ENCODE measurements around the gene OLIG3. TPM values are rescaled to one million over a fixed set of nuclear protein-coding genes. Genes with fewer than 3 reads are reported as not detected.

Gene OLIG3
- total and polyA plus RNA-seq, 2 of the 13 experiments (the other 11 are each of a cell fraction or from before 2014, with no cell fraction given), result not detected

DNA sequence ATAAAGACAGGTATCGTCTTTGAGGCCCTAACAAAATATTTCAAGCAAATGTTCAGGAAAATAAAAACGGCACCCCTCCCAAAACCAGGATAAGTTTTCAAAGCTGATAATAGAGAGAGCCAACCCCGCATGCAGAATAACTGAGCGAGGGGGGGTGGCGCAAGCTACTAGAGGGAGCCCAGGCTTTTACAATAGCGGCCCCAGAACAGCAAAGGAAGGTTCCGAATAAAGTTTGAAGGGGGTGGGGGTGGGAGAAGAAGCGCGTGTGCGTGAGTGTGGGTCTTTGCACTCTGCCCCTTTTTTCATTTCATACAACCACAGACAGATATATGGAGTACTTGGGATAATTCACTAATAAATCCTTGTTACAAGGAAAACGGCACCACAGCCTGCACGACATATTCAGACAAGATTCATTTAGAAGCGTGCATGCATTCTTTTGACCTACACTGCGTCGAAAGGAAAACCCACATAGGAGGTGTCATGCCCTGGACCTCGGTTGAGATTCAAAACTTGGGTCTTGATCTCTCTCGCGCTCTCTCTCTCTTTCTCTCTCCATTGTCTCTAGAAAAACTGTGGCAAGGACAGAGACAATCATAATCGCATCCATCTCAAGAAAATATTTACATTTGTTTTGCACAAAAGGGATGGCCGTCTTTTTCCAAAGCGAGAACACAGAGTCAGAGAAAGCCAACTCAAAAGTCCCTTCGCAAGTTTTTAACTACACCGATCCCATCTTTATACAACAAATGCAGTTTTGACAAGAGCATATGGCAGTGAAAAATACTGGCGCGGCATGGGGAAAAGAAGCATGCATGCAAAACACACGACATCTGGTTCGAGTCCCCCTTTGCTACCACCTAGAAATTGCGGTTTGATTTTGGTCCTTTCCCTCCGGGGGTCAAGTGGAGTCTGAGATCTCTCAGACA, 1.6 kb downstream of the OLIG3 start:
- POLR2A ChIA-PET, result no interaction called here
- no peak overlapping the region for H3K4me3 ChIP-seq (replicated peaks in 1 of 3; ENCODE audit: insufficient read depth in 1 of 3, low read depth in 2 of 3, low read length in 3 of 3)
- no peak for FAIRE-seq
- H3K4me1 ChIP-seq (ENCODE audit: insufficient read depth, low read length), result peaks cover 5% of the 10 kb centered on the region; the same call in 1 of the 2 replicates
- in situ Hi-C loops (cut with HindIII; ENCODE audit: extremely low pct_ligation_motif_present, low pct_unique_long_range_greater_than_20kb) (no loop called here), intact Hi-C loops (cut with micrococcal nuclease; ENCODE audit: unreplicated experiment) (no loop called here)
- DNase-seq (ENCODE audit: low spot score), result no peak
- TF ChIP-seq SRSF1 (optimal IDR thresholded peaks at IDR 0.05; ENCODE audit: low read depth, low read length) (no peak), HDAC1 (CRISPR knock-in tag; IDR thresholded peaks at IDR 0.05) (no peak), AGO2 (optimal IDR thresholded peaks at IDR 0.05; ENCODE audit: low read depth, low read length) (no peak), KDM4B (CRISPR knock-in tag; IDR thresholded peaks at IDR 0.05) (no peak), ZNF33A (CRISPR knock-in tag; IDR thresholded peaks at IDR 0.05; ENCODE audit: borderline replicate concordance) (no peak), ZNF205 (CRISPR knock-in tag; IDR thresholded peaks at IDR 0.05) (no peak), ZBTB7B (CRISPR knock-in tag; IDR thresholded peaks at IDR 0.05) (no peak), NFE2L1 (CRISPR knock-in tag; IDR thresholded peaks at IDR 0.05; ENCODE audit: borderline replicate concordance) (no peak)
- TF ChIP-seq, protein P1, sequence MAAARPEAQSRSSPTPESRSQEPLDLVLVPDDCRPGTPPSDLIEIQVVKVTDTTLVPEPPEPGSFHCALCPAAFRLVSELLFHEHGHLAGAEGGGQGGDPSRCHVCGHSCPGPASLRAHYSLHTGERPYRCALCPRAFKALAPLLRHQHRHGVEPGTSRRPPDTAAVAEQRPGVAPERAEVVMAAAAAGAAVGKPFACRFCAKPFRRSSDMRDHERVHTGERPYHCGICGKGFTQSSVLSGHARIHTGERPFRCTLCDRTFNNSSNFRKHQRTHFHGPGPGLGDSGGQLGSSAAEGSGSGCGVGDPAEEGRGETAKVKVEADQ (CRISPR knock-in tag; IDR thresholded peaks at IDR 0.05; ENCODE audit: borderline replicate concordance), result no peak
- TF ChIP-seq, protein P2, sequence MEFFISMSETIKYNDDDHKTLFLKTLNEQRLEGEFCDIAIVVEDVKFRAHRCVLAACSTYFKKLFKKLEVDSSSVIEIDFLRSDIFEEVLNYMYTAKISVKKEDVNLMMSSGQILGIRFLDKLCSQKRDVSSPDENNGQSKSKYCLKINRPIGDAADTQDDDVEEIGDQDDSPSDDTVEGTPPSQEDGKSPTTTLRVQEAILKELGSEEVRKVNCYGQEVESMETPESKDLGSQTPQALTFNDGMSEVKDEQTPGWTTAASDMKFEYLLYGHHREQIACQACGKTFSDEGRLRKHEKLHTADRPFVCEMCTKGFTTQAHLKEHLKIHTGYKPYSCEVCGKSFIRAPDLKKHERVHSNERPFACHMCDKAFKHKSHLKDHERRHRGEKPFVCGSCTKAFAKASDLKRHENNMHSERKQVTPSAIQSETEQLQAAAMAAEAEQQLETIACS (CRISPR knock-in tag; IDR thresholded peaks at IDR 0.05), result no peak
- TF ChIP-seq, protein P3, sequence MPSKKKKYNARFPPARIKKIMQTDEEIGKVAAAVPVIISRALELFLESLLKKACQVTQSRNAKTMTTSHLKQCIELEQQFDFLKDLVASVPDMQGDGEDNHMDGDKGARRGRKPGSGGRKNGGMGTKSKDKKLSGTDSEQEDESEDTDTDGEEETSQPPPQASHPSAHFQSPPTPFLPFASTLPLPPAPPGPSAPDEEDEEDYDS (CRISPR knock-in tag; IDR thresholded peaks at IDR 0.05), result no peak
- TF ChIP-seq, protein P4, sequence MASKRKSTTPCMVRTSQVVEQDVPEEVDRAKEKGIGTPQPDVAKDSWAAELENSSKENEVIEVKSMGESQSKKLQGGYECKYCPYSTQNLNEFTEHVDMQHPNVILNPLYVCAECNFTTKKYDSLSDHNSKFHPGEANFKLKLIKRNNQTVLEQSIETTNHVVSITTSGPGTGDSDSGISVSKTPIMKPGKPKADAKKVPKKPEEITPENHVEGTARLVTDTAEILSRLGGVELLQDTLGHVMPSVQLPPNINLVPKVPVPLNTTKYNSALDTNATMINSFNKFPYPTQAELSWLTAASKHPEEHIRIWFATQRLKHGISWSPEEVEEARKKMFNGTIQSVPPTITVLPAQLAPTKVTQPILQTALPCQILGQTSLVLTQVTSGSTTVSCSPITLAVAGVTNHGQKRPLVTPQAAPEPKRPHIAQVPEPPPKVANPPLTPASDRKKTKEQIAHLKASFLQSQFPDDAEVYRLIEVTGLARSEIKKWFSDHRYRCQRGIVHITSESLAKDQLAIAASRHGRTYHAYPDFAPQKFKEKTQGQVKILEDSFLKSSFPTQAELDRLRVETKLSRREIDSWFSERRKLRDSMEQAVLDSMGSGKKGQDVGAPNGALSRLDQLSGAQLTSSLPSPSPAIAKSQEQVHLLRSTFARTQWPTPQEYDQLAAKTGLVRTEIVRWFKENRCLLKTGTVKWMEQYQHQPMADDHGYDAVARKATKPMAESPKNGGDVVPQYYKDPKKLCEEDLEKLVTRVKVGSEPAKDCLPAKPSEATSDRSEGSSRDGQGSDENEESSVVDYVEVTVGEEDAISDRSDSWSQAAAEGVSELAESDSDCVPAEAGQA (IDR thresholded peaks at IDR 0.05; ENCODE audit: low read depth), result no peak
- TF ChIP-seq, protein P4 (CRISPR knock-in tag; IDR thresholded peaks at IDR 0.05; ENCODE audit: borderline replicate concordance), result no peak
- no peak overlapping the region for H3K27ac ChIP-seq (ENCODE audit: extremely low read length, insufficient read depth, low read length)
- no peaks in the 10 kb centered on the region for H3K79me2 ChIP-seq (ENCODE audit: insufficient read depth, low read length)
- H4K20me1 ChIP-seq (ENCODE audit: insufficient read depth, low read length), result no peaks in the 10 kb centered on the region
- H3K9ac ChIP-seq (ENCODE audit: insufficient read depth, low read depth, low read length), result no peak overlapping the region
- H3K4me2 ChIP-seq (ENCODE audit: low read depth, low read length), result no peak overlapping the region
- no peak for ATAC-seq
- no peak overlapping the region for H2AFZ ChIP-seq (ENCODE audit: low read length)
- no peaks in the 10 kb centered on the region for H3K9me3 ChIP-seq (ENCODE audit: low read length)
- no TSS peak for BruUV-seq (replicated peaks)
- no peaks in the 10 kb centered on the region for H3K36me3 ChIP-seq (replicated peaks in 1 of 2; ENCODE audit: control insufficient read depth in 1 of 2, insufficient read depth in 2 of 2, low read length in 2 of 2)
- 71% methylated on average over 29 of the region's 29 CpGs for WGBS (ENCODE audit: low lambda C conversion rate)
- H3K27me3 ChIP-seq (ENCODE audit: control insufficient read depth in 1 of 2, insufficient read depth in 2 of 2, low read length in 2 of 2), result peaks cover 15 to 78% of the 10 kb centered on the region in 2 experiments
- CTCF ChIA-PET (ENCODE audit: low intra/inter-chr PET ratio, low total read pairs), result no interaction called here

All from HepG2 (cell line).